ENCODE results near the gene MCTP2.

DNA sequence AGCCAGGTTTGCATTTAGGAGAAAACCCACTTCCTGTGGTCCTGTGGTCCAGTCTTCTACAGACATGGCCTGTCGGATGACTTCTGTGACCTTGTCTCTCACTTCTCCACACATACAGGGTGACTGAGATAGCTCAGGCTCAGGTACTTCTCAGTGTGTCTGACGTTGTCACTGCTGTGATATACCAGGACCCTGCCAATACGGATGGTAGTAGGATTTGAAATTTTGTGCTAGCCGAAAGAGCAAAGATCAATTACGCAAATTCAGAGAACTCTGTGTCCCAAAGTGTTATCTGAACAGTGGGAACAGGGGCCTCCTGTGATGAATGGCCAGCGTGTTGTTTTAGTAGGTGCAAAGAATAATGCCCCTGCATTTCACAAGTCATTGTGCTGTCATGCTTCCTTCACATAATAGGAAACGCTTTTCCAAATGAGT lies 128.9 kb downstream of the MCTP2 start:
- TF ChIP-seq, protein P1, sequence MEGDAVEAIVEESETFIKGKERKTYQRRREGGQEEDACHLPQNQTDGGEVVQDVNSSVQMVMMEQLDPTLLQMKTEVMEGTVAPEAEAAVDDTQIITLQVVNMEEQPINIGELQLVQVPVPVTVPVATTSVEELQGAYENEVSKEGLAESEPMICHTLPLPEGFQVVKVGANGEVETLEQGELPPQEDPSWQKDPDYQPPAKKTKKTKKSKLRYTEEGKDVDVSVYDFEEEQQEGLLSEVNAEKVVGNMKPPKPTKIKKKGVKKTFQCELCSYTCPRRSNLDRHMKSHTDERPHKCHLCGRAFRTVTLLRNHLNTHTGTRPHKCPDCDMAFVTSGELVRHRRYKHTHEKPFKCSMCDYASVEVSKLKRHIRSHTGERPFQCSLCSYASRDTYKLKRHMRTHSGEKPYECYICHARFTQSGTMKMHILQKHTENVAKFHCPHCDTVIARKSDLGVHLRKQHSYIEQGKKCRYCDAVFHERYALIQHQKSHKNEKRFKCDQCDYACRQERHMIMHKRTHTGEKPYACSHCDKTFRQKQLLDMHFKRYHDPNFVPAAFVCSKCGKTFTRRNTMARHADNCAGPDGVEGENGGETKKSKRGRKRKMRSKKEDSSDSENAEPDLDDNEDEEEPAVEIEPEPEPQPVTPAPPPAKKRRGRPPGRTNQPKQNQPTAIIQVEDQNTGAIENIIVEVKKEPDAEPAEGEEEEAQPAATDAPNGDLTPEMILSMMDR (conservative IDR thresholded peaks at IDR 0.05 in 1 of 2, IDR thresholded peaks at IDR 0.05 in 1 of 2; ENCODE audit: extremely low read depth in 1 of 2, insufficient read depth in 1 of 2, low read depth in 1 of 2, low read length in 2 of 2) = no peak
- TF ChIP-seq EZH2 (IDR thresholded peaks at IDR 0.05; ENCODE audit: borderline replicate concordance, low read length) = no peak

All from mammary epithelial cell (primary cell).